Activated CD4-positive, alpha-beta T cell treated with anti-CD3 and anti-CD28 coated beads for 4 hours (primary cell): ENCODE measurements around the gene FAM13B.
"Not testable (repeated sequence)": the region's sequence is repeated elsewhere in the genome, so short reads cannot be mapped to it uniquely, and the experiment has no call there.

Experiments used
- DNase-seq, 2 donors: peaks; one replicate each; pipeline ENCODE4 v3.0.0-alpha.2; 2020

Gene FAM13B

DNA sequence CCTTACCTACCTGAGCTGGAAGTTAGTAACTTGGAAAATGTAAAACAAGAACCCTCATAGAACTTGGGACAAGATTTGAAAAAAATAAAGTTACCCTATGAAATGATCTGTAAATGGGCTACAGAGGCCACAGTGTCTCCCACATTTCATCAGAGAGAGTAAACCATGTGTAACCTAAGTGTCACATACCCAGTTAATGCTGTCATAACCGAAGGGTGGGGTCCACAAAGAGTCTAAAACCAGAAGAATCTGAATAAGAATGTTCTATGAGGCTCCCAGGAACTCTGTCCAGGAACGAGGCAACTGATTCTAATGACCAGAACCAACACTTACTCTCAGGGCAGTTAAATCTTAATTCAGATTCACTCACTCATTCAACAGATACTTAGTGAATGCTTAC, 1.0 kb upstream of the FAM13B start:
- DNase-seq = no peak

DNA sequence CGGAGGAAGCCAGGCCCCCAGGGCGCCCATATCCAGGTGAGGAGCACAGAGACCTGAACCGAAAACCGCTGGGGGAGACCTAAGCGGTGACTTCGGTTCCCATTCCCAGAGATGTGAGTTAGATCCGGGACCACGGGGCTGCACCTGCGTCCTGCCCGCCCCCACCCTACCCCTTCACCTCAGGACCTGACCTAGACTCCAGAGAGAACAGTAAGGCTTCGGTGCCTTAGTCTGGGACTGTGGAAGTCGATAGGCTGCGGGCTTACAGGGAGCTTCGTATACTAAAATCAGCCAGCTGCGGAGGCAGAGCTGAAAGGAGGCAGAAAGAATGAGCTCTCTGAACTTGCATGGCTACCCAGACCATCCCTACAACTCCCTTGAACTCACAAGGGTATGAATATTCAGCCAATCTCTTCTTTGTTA, 518 bp upstream of the FAM13B start:
- no peak for DNase-seq

DNA sequence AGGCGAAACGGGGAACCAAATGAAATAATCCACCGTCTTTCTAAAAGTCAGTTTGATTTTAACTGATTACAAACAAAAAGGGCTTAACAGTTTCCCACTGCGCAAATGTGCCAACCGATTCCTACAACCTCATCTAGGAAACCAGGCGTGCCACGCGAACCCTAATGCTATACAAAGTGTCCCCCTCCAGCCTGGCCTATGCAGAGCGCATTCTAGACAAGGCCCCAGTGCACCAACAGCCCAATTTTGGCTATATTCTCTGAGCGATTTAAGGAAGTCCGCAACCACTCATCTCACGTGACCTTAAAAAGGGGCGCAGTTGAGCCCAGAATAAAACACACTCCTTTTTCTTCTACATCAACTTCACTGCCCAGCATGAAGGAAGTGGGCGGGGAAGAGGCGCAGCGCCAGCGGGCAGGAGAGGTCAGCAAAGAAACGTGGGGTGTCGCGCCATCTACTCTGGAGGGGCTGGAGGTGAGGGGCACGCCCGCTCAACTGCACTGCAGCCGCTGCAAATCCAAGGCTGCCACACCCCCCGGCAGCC, 779 bp downstream of the FAM13B start:
- no peak for DNase-seq

- no peak for DNase-seq
These were observed 2.9 kb downstream of the FAM13B start for GRCh38 chr5:138029944-138030343.

DNA sequence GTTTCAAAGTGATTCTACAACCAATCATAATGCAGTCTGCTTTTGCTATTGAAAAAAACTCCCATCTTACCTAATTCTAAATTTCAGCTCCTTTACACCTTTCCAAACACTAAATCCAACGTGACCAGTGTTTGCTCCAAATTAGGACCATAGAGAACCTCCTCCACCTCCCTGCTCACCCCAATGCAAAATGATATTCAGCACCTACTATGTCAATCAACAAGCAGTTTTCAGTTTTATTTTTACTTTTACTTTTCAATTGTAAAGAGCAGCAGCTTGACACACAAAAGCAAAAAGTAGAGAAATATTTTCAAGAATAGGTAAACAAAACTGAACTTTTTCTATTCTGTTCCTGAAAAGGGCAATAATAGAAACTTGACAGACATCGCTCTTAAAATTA, 3.4 kb downstream of the FAM13B start:
- no peak for DNase-seq

- no peak for DNase-seq
These were observed 3.9 kb downstream of the FAM13B start for GRCh38 chr5:138028971-138029365.

DNA sequence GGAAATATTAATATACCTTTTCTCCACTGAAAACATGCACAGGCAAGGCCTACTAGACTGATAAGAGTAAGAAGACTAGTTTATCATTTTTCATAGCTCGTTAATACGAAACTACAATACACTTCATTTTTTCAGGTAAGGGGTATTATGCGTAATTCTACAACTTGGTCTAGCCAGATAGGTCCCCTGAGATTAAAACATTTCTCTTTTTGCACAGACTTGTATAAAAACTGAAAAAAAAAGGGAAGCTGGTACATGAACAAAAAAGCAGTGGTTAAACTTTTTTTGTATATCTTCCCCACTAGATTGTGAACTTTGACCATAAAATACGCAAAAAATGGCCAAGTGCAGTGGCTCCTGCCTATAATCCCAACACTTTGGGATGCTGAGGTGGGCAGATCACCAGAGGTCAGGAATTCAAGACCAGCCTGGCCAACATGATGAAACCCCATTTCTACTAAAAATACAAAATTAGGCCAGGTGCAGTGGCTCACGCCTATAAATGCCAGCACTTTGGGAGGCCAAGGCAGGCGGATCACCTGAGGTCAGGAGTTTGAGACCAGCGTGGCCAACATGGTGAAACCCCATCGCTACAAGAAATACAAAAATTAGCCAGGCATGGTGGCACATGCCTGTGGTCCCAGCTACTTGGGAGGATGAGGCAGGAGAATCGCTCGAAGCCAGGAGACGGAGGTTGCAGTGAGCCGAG, 4.5 kb downstream of the FAM13B start:
- DNase-seq = not testable (repeated sequence)

GRCh38 chr5:138026793-138027192, 6.1 kb downstream of the FAM13B start:
- DNase-seq = not testable (repeated sequence)

- no peak for DNase-seq
These were observed 7.6 kb downstream of the FAM13B start for GRCh38 chr5:138025285-138025684.

DNA sequence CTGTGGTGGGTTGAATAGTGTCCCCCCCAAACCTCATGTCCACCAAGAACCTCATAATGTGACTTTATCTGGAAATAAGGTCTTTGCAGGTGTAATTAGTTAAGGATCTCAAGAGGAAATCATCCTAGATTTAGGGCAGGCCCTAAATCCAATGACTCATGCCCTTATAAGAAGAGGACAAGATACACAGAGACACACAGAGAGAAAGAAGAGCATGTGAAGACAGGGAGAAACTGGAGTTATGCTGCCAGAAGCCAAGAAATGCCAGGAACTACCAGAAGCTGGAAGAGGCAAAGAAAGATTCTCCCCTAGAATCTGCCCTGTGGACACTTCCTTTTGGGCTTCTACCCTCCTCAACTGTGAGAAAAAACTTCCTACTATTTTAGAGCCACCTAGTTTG, 8.8 kb downstream of the FAM13B start:
- no peak for DNase-seq

GRCh38 chr5:138022912-138023311, 10.0 kb downstream of the FAM13B start:
- DNase-seq = no peak

DNA sequence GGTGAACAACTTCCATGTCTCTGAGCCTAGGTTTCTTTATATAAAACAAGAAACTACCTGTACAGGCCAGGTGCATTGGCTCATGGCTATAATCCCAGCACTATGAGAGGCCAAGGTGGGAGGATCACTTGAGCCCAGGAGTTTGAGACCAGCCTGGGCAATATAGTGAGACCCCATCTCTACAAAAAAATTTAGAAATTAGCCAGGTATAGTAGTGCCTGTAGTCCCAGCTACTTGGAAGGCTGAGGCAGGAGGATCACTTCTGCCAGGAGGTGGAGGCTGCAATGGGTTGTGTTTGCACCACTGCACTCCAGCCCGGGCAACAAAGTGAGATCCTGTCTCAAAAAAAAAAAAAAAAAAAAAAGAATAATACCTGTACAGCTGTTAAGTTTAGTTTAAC, 11.1 kb downstream of the FAM13B start:
- DNase-seq = no peak

- DNase-seq = no peak
These were observed 14.0 kb downstream of the FAM13B start for GRCh38 chr5:138018849-138019248.

DNA sequence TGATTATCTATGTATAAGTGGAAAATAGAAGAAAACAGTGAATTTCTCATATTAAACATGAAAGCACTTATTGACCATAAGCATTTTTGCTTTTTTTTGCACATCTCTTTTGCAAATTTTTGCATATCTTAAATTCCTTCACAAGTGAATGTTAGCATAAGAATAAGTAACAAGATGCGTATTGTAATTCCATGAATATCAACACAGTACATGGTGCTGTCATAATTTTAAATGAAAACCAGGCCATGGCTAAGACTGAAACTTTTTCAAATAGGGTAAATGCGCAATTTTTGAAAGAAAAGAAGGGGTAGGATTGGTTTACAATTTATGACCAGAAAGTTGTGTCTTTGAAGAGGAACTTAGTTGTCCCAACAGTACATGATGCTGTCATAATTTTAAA, 17.0 kb downstream of the FAM13B start:
- no peak for DNase-seq

DNA sequence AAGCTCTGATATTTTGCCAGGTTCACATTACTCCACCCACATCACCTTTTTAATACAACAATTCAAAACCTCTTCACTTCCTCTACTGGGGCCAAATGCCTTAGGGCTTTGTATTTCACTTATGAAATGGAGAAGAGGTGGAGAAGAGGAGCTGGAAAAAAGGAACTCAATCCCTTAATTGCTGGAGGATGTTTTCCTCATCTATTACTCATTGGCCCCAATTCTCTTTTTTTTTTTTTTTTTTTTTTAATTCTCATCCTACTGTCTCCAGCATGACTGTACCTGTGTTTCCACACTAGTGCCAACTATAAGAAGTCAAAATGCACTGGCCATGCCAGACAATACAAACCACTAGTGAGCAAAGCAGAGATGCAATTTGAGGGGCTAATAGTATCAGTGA, 20.9 kb downstream of the FAM13B start:
- DNase-seq = no peak

- no peak for DNase-seq
These were observed 32.7 kb downstream of the FAM13B start for GRCh38 chr5:138000102-138000723.

- no peak for DNase-seq
These were observed 35.1 kb downstream of the FAM13B start for GRCh38 chr5:137997726-137998213.

DNA sequence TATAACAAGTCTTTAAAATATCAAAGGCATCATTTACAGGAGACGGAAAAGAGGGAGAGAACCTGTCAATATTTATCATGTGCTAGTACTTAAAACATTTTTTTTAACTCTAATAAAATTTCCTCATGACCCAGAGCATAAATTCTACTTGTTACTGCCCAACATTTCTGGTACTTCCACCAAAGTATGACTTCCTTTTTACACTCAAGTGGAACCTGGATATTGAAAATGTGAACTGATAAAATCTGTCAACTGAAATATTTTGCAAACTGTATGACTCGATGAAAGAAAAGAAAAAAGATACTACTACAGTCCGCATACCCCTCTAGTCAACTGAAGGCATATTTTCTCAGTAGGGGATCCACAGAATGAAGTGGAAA, 37.1 kb downstream of the FAM13B start:
- DNase-seq = no peak

DNA sequence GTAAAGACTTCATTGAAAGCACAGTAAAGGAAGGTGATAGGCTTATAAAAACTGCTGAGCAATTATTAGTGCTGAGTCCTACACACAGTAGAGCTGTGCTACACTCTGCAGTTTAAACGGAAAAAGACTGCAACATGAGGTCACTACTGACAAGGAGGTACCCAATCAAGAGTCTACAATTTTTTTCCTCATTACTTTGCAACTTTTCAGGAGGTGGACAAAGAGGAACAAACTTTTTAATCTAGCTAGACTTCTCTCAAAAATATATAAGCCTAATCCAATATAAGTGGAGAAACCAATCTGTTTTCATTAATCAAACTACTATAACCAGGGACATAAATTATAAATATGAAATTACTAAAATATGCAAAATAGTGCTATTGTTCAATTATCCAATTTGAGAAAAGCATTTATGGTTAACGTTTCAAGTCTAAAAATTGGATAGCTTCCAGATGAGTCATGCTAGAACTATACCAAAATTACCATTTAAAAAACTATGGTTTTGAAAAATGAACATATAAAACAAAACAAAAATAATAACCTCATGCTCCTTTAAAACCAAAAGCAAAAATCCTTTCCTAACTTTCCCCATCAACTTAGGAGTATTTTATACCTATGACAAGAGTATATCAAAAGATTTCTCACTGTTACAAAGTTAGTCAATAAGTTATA, 37.7 kb downstream of the FAM13B start:
- DNase-seq = no peak

DNA sequence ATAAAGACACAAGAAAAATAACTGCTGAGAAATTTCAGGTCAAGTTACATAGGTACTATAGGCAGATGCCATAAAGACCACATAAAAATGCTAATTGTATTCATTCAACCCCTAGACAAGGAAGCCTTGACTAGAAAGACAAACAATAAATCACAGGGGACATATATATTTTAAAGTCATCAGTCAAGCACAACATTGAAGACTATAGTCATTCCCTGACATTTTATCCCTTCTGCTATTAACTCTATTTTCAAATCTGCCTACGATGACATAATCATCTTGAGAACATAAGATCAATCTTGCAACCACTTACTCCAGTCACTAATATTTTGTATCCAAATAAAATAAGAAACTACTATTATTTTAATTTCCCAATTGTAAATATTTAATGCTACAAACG, 38.3 kb downstream of the FAM13B start:
- no peak for DNase-seq

DNA sequence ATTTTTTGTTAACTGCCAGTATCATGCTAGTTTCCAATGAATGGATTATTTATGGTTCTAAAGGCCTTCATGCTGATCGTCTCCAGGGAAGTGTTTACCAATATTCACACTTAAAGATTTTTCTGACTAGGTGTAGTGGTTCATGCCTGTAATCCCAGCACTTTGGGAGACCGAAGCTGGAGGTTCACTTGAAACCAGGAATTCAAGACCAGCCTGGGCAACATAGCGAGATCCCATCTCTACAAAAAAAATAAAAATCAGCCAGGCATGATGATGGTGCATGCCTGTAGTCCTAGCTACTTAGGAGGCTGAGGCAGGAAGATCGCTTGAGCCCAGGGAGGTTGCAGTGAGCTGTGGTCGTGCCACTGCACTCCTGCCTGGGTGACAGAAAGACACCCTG, 43.5 kb downstream of the FAM13B start:
- no peak for DNase-seq

- DNase-seq = no peak
These were observed 57.7 kb downstream of the FAM13B start for GRCh38 chr5:137975208-137975607.

- not testable (repeated sequence) for DNase-seq
These were observed 62.5 kb downstream of the FAM13B start for GRCh38 chr5:137970384-137970783.

GRCh38 chr5:137960819-137961218, 72.1 kb downstream of the FAM13B start:
- no peak for DNase-seq
